Stimulated activated CD4-positive, alpha-beta T cell treated with anti-CD3 and anti-CD28 coated beads, Interleukin-2, amount 100 ng/mL, for 48 hours (primary cell): ENCODE results near the gene PDE7B.
"Not testable (repeated sequence)": the region's sequence is repeated elsewhere in the genome, so short reads cannot be mapped to it uniquely, and the experiment has no call there.

ENCODE experiments used
- DNase-seq, 2 donors: peaks; one replicate each; pipeline ENCODE4 v3.0.0-alpha.2; 2020

PDE7B gene

GRCh38 chr6:136083540-136083939 lies 232.0 kb downstream of the PDE7B start:
- DNase-seq, result no peak

- DNase-seq, result no peak
These were observed 232.9 kb downstream of the PDE7B start for GRCh38 chr6:136084403-136084802.

GRCh38 chr6:136085370-136086115 lies 234.0 kb downstream of the PDE7B start:
- DNase-seq, result no peak

GRCh38 chr6:136086686-136087085 lies 235.2 kb downstream of the PDE7B start:
- DNase-seq, result no peak

- no peak for DNase-seq
These were observed 236.5 kb downstream of the PDE7B start for GRCh38 chr6:136087986-136088385.

GRCh38 chr6:136088693-136089092 lies 237.2 kb downstream of the PDE7B start:
- no peak for DNase-seq

GRCh38 chr6:136089876-136090275 lies 238.4 kb downstream of the PDE7B start:
- no peak for DNase-seq

- DNase-seq, result no peak
These were observed 239.4 kb downstream of the PDE7B start for GRCh38 chr6:136090929-136091328.

GRCh38 chr6:136092897-136093296 lies 241.4 kb downstream of the PDE7B start:
- DNase-seq, result no peak

GRCh38 chr6:136093835-136094234 lies 242.3 kb downstream of the PDE7B start:
- no peak for DNase-seq

- DNase-seq, result no peak
These were observed 243.3 kb downstream of the PDE7B start for GRCh38 chr6:136094812-136095211.

GRCh38 chr6:136095986-136096385 lies 244.5 kb downstream of the PDE7B start:
- no peak for DNase-seq

- DNase-seq, result no peak
These were observed 251.6 kb downstream of the PDE7B start for GRCh38 chr6:136102991-136103688.

GRCh38 chr6:136103763-136104311 lies 252.3 kb downstream of the PDE7B start:
- DNase-seq, result no peak

- DNase-seq, result no peak
These were observed 253.1 kb downstream of the PDE7B start for GRCh38 chr6:136104556-136104955.

GRCh38 chr6:136105797-136106196 lies 254.3 kb downstream of the PDE7B start:
- not testable (repeated sequence) for DNase-seq

GRCh38 chr6:136108361-136108945 lies 257.0 kb downstream of the PDE7B start:
- DNase-seq, result no peak

GRCh38 chr6:136111831-136112230 lies 260.3 kb downstream of the PDE7B start:
- no peak for DNase-seq

- DNase-seq, result no peak
These were observed 260.8 kb downstream of the PDE7B start for GRCh38 chr6:136112262-136112661.

GRCh38 chr6:136113736-136114173 lies 262.3 kb downstream of the PDE7B start:
- DNase-seq, result no peak

GRCh38 chr6:136114661-136115060 lies 263.2 kb downstream of the PDE7B start:
- DNase-seq, result no peak

- no peak for DNase-seq
These were observed 264.4 kb downstream of the PDE7B start for GRCh38 chr6:136115941-136116340.

GRCh38 chr6:136117081-136117480 lies 265.6 kb downstream of the PDE7B start:
- no peak for DNase-seq

- DNase-seq, result no peak
These were observed 267.3 kb downstream of the PDE7B start for GRCh38 chr6:136118787-136119186.
